ENCODE data around the gene RHOV.

- TF ChIP-seq POLR2AphosphoS5 (IDR thresholded peaks at IDR 0.05) (no peak), EP300 (conservative IDR thresholded peaks at IDR 0.05; ENCODE audit: poor library complexity, severe bottlenecking) (no peak), CTCF (IDR thresholded peaks at IDR 0.05; ENCODE audit: poor library complexity, severe bottlenecking) (no peak), EZH2 (IDR thresholded peaks at IDR 0.05; ENCODE audit: borderline replicate concordance, insufficient read depth, low read length, poor library complexity, severe bottlenecking) (no peak), MXI1 (conservative IDR thresholded peaks at IDR 0.05; ENCODE audit: poor library complexity, severe bottlenecking) (no peak)
Measured at GRCh38 chr15:40867199-40867598, 6.8 kb downstream of the RHOV start.
